HG02588 (cell line): ENCODE data around the gene PLCB1.
"Not testable (repeated sequence)": the region's sequence is repeated elsewhere in the genome, so short reads cannot be mapped to it uniquely, and the experiment has no call there.

ENCODE experiments used
- ATAC-seq: cut with Tn5 transposase; IDR thresholded peaks from one replicate; pipeline ENCODE4 v1.9.1; 2021; ENCODE audit warnings: mild to moderate bottlenecking, moderate library complexity; ENCODE audit not compliant: unreplicated experiment

PLCB1 gene

GRCh38 chr20:8155229-8155628 is 23.2 kb downstream of the PLCB1 start:
- ATAC-seq = no peak

DNA sequence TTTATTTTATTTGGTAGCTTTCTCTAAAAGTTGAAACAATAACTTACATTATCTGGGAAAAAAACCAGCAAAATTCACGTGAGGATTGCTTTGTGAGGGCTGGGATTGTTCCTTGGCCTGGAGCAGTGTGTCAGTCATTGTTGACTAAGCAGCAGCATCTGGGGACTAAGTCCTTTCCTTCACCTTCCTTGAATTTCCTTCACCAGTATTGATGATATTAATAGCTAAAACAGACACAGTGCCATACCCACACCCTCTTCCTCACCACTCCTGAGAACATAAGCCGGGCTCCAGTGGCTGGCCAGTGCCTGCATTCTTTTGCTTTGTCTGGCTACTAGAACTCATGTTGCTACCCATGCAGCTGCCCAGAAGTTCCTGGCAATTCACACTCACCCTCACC is 23.7 kb downstream of the PLCB1 start:
- no peak for ATAC-seq

DNA sequence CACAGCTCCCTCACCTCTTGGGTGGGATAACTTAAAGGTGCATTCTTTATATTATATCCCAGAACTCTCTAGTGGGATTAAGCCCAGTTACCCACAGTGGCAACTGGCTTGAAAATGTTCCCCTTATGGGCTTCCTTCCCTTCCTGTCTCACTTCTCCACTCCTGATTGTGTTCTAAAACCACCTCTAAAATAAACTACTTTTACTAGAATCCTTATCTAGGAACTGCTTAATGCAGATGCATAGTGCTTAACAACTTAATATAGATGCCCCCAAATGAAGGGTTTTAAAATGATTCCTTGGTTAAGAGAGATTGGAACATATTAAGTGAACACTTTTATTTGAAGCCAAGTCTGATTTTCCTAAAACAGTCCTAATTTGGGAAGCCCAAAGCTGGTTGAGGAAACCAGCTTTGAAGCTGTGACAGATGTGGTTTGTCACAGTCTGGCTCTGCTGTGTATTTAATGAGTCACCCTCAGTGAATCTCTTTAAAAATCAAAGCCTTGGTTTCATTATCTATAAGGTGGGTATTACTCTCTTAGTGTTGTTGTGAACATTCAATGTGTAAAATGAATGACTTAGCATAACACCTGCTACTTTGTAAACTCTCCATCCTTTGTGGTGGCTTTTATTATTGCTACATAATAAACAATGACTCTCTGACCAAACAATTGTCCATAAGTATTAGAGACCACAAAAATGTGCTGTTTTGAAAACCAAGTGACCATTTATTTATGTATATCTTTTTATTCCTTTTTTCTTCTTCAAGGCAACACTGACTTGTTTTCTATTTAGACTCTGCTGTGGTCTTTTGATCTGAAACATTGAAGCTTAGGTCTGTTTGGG is 24.4 kb downstream of the PLCB1 start:
- ATAC-seq = no peak

DNA sequence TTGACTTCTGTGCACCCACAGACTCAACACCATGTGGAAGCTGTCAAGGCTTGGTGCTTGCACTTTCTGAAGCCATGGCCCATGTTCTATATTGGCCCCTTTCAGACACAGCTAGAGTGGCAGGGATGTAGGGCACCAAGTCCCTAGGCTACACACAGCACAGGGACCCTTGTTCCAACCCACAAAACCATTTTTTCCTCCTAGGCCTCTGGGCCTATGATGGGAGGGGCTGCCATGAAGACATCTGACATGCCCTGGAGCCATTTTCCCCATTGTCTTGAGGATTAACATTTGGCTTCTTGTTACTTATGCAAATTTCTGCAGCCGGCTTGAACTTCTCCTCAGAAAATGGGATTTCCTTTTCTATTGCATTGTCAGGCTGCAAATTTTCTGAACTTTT is 27.2 kb downstream of the PLCB1 start:
- not testable (repeated sequence) for ATAC-seq

GRCh38 chr20:8161264-8162071 is 29.4 kb downstream of the PLCB1 start:
- ATAC-seq = no peak

GRCh38 chr20:8162610-8163009 is 30.5 kb downstream of the PLCB1 start:
- ATAC-seq = no peak

GRCh38 chr20:8163543-8163942 is 31.5 kb downstream of the PLCB1 start:
- no peak for ATAC-seq

DNA sequence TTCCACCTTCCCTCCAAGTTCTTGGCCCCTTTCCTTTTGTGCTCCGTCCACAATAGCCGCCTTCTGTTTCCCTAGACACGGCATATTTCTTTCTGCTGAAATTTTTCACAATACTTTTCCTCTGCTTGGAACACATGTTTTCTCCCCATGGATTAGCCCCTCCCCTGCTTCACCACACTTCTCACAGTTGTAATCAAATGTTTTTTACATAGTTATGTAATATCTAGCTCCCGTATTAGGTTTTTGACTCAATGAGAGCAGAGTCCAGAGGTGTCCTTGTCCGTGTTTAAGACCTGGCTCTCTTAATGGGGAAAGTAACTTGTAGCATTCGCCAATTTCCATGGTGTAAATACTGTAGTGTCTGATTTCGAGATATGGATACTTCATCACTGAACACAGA is 34.7 kb downstream of the PLCB1 start:
- ATAC-seq = no peak

- ATAC-seq = no peak
These were observed 36.8 kb downstream of the PLCB1 start for GRCh38 chr20:8168785-8169288.

DNA sequence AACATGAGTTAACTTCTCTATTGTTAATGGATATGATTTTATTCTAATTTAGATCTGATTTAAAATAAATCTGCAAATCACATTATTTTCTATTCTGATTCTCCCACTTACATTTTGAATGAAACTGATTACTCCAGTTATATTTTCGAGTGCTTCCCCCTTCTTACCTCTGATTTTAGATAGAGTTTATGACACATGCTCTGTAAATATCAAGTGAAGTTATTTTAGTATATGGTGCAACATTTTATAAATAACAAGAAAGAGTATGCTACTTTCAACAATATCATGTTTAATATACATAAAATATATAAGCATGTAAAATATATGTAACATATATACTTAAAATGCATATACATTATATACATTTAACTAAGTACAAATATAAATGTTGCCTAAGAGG is 38.9 kb downstream of the PLCB1 start:
- ATAC-seq = no peak

GRCh38 chr20:8172191-8172590 is 40.1 kb downstream of the PLCB1 start:
- no peak for ATAC-seq

DNA sequence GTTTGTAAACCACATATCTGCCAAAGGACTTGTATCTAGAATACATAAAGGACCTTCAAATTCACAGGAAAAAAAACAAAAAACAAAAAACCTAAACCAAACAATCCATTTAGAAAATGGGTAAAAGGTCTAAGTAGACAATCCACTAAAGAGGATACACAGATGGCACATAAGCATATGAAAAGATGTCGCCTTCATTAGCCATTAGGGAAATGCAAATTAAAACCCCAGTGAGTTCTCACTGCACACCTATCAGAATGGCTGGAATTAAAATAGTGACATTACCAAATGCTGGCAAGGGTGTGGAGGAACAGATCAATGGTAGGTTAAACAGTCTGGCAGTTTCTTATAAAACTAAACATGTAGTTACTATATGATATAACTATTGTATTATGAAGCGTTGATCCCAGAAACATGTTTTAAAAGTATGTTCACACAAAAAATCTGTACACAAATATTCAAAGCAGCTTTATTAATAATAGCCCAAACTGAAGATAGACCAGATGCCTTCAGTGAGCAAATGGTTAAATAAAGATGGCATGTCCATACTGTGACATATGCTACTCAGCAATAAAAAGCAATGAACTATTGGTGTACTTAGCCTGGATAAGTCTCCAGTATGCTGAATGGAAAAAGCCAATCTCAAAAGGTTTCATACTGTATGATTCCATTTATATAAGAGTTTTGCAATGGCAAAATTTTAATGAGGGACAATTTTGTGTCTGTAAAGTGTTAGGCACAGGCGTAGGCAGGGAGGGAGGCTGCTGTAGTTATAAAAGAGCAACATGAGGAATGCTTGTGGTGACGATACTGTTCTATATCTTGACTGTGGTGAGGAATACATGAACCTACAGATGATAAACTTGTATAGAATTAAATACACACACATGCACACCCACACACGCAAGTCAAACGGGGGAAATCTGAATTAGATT is 43.9 kb downstream of the PLCB1 start:
- no peak for ATAC-seq

DNA sequence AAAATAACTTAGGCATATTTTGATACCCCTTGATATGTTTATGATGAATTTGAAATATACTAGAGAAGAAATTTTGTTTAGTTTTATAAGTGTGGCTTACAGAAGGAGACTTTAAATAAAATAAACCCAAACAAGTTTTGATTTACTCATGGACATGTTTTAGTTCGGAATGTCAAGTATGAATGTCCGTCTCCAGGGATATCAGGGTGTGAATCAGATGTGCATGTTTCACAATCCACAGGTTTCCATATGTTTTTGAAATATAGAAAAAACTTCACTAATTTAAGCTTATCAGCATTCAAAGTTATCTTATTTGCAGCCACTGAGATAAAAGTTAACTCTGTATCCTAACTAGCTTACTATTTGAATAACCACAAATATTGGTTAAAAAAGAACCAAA is 51.5 kb downstream of the PLCB1 start:
- ATAC-seq = no peak

DNA sequence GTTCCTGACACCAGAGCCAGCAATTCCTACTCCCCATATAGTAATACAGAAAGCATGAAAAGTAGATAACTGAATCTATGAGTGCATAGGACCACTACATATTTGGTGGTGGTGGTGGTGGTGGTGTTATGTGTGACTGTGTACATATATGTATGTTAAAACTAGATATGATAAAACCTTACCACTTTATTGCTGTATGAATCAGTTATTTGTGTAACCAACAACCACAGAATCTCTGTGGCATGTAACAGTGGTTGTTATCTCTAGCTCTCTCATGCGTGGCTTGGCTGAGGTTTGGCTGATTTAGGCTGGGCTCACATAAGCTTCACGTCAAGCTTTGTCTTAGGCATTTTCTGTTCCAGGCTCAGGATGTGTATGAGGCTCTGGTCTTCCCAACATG is 55.7 kb downstream of the PLCB1 start:
- ATAC-seq = no peak

DNA sequence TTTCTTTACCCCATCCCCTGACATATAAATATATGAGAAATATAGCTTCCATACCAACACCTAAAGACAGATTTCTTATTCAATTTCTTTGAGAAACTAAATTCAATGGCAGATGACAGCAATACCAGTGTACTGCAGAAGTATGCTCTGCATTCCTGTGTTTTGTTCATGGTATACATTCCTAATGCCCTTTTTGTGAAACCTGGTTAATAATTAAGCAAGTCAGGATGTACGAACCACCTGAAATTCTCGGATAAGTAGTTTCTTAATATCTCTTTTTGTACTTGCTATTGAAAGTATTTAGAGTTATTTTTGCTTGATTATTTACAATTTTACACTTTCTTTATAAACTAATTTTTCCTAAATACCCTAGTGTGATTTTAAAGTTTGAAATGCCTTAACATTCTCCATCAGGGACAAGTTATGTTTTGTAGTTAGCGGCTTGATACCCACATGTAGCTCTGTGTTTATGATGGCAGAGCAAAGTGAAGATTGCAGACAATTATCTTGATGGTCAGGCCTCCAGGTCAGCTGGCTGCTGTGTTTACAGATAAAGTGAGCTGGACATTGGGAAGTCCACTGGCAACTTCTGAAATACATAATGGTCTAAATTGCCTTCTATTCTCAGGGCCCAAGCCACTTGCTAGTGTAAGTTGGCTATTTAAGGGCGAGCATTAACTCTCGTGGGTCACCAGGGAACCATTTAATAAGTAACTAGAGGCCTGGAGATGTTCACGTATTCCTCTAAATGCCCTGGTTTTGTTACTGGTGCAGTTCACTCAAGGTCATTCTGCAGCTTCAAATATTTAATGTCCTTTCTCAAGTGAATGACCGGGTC is 58.2 kb downstream of the PLCB1 start:
- no peak for ATAC-seq

- ATAC-seq = no peak
These were observed 62.7 kb downstream of the PLCB1 start for GRCh38 chr20:8194721-8195120.

- ATAC-seq = no peak
These were observed 64.0 kb downstream of the PLCB1 start for GRCh38 chr20:8196096-8196495.

- no peak for ATAC-seq
These were observed 68.2 kb downstream of the PLCB1 start for GRCh38 chr20:8200220-8200619.

DNA sequence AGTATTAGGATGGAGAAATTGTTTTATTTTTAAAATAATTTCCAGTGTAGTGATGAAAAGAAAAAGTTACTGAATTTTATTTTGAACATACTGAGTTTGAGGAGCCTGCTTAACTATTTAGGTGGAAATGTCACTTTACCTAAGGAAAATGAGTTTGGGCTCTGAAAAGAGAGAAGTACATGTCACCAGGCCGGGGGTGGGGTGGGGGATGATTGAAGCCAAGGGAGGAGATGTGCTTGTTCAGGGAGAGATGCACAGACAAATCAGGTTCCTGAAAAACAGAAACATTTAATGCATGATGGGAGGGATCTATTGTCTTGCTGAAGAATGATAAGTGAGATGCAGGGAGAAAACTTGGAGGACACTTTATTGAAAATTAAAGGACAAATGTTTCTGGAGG is 71.3 kb downstream of the PLCB1 start:
- ATAC-seq = no peak

GRCh38 chr20:8205996-8206395 is 73.9 kb downstream of the PLCB1 start:
- no peak for ATAC-seq
